ENCODE data around the gene ABCA2.
A peak's percentile ranks its signal among the peaks of the same experiment; 100 is the strongest.
"Not testable (repeated sequence)": the region's sequence is repeated elsewhere in the genome, so short reads cannot be mapped to it uniquely, and the experiment has no call there.

Gene ABCA2

DNA sequence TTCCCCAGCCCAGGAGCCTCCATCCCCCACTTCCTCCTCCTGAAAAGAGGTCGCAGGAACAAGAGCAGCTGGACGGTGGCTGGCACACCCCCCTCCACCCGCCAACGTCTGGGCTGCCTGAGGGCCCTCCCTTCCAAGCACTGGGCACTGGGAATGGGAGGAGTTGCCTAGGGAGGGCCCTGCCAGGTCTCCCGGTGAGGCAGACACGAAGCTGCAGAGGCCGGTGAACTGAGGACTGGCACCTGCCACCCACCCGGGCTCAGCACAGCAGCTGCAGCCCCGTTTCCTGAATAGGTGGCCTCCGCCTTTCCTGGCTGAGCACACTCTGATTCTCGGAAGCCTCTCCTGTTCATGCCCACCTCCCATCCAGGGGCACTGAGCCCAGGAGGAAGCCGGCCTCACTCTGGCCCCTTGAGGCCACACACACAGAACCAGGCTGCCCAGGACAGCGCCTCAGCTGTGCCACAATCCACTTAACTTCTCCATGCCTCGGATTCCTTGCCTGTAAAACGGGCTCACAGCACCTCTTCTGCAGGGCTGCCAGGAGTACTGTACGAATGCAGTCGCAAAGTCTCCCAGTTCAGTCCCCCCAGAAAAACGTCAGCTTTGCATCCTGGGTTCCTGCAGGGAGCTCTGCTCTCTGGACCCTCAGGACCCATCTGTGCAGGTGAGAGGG is 16.6 kb upstream of the ABCA2 start:
- no peak for DNase-seq

GRCh38 chr9:137044037-137044436 is 16.0 kb upstream of the ABCA2 start:
- DNase-seq, result no peak

DNA sequence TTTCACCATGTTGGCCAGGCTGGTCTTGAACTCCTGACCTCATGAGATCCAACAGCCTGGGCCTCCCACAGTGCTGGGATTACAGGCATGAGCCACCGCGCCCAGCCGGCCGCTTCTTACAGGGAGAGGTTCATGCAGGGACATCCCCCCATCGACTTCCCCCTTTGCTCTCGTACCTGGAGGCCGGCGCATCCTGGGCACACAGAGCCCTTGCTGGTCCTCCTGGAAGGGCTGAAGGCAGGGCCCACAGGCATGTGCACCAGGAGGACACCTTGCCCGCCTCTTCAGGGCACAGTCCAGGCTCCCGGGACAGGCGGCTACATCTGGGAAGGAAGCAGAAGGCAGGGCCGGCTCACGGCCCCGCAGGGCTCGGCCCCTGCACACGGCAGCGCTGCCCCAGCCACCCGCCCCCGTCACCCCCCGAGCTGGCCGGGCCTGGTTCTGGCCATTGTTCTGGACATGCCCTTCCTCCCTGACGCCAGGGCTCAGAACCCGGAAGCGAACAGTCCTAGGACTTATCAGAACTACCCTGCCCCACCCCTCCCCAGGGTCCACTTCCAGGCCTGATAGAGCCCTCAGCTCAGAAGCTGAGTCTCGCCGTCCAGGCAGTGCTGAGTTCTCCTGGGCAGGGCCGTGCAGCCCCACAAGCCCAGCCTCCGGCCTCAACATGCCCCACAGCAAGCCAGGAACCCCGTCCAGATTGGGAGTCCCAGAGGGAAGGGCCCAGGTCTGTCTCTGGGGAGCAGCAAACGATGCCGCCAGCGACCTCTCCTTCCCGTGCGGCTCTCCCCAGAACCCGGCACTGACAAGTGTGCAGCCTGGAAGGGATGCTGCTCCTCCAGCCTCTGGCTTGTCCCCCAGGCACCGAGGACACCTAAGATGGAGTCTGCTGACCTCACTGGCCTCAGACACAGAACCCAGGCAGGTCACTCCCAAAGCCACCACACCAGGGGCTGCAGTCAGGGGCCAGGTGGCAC is 15.0 kb upstream of the ABCA2 start:
- DNase-seq, result no peak

GRCh38 chr9:137041124-137041523 is 13.1 kb upstream of the ABCA2 start:
- DNase-seq, result no peak

- no peak for DNase-seq
Observed at GRCh38 chr9:137040568-137040967, 12.5 kb upstream of the ABCA2 start.

DNA sequence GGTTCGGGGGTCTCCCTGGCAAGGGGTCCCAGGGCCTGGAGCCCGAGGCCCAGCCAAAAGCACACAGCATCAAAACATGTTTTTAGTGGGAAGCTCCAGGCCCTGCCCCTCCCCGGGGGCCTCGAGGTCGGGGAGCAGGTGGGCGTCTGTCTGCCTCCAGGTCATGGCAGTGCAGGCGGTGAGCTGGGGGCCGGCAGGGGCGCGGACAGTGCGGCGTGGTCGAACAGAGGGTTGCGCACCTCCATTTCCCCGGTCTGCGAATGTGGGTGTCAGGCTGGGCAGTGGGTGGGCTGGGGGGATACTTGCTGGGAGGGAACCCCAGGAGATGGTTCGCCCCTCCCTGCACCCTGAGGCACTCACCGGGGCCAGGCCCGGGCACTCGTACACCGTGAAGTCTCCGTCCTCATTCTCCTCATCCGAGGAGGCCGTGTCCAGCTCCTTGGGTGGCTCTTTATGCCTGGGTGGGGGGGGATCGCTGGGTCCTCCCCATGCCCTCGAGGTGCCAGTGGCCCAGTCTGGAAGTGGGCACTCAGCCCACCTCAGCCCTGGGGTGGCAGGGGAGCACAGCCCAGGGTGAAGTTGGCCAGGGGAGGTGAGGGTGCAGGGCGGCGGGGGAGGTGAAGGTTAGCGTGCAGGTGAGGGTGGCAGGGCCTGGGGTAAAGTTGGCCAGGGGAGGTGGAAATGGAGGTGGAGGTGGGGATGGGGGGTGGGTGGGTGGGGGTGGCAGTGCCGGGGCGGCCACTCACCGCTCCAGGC is 11.8 kb upstream of the ABCA2 start:
- DNase-seq, result no peak

GRCh38 chr9:137038916-137039315 is 10.9 kb upstream of the ABCA2 start:
- DNase-seq, result no peak

DNA sequence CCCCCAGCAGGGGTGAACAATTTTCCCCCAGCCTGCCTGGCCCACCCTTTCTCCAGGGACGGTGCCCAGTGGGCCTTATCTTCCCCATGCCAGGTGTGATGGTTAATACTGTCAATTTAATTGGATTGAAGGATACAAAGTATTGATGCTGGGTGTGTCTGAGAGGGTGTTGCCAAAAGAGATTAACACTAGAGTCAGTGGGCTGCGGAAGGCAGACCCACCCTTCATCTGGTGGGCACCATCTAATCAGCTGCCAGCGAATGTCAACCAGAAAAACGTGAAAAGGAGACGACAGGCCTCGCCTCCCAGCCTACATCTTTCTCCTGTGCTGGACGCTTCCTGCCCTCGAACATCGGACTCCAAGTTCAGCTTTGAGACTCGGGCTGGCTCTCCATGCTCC is 9.4 kb upstream of the ABCA2 start:
- DNase-seq, result no peak

DNA sequence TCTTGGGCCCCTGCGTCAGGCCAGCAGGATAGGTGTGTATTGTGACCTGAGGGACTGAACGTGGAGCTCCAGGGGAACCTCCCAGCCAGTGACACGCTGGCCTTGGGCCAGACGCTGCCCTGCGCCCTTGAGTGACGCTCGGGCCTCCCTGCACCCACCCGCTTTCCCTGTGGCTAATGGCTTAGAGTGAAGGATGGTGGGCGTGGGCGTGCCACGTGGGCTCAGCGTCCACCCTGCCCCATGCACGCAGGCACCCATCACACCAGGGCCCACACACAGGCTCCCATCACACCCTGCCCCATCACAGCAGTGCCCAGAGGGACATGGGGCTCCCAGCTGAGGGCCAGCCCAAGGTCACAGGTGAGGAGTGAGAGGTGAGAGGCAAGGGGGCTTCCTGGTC is 9.0 kb upstream of the ABCA2 start:
- no peak for DNase-seq

GRCh38 chr9:137035937-137036336 is 7.9 kb upstream of the ABCA2 start:
- no peak for DNase-seq

- no peak for DNase-seq
Observed at GRCh38 chr9:137035507-137035834, 7.4 kb upstream of the ABCA2 start.

DNA sequence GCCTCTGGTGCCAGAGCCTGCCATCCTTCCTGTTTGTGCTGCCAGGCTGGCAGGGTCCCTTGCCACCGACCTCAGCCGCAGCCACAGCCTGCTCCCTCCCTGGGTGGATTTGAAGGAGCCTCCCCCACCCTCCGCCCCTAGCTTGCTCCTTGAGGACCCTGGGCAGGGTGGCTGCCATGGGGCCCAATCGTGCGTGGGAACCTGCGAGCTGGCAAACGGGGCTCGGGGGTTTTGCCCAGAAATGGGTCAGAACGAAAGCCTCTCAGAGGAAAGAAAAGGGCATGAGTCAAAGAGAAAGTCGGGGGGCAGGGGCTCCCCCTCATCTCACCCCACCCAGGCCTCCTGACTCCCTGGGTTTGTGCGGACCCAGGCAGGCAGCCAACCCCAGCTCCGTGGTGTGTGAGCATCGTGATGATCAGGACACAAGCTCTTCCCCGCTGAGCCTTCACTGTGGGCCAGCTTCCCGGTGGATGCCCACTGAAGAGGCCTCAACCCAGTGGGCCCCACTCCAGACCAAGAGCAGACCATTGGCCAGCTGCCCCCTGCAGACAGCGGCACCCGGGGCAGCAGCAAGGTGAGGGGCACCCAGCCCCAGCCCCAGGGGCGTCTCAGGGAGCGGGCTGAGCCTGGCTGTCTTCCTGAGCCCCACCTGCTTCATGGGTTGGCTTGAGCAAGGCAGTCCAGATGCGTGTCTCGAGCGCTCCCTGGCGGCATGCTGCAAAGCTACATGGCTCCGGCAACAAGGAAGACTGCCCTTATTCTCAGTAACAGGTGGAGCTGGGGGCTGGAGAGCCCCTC is 6.9 kb upstream of the ABCA2 start:
- DNase-seq, result peak; percentile 81

GRCh38 chr9:137034039-137034708 is 6.1 kb upstream of the ABCA2 start:
- no peak for DNase-seq

DNA sequence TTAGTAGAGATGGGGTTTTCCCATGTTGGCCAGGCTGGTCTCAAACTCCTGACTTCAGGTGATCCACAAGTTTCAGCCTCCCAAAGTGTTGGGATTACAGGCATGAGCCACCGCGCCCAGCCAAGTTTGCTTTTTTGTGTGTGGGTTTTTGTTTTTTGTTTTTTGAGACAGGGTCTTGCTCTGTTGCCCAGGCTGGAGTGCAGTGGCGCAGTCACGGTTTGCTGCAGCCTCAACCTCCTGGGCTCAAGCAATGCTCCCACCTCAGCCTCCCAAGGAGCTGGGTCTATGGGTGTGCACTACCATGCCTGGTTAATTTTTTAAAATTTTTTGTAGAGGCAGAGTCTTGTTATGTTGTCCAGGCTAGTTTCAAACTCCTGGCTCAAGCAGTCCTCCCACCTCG is 5.4 kb upstream of the ABCA2 start:
- DNase-seq, result not testable (repeated sequence)

DNA sequence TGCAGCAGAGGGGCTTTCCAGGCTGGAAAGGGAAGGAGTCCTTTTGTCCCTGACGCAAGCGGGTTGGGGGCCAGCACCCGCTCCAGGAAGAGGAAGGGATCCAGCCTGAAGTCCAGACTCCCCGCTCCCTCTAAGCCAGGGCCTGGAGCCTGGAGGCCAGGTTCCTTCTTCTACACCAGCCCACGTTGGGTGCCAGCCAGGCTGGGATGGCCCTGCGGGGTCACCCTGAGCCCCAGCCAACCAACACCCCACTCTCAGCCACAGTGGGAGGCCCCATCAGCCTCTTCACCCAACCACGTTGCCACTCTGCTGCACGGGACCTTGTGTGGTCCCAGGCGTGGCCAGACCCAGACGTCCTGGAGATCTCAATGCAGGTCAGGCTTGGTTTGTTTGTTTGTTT is 4.8 kb upstream of the ABCA2 start:
- peak; percentile 35 for DNase-seq

GRCh38 chr9:137031904-137032640 is 4.0 kb upstream of the ABCA2 start, which contains the start of gene FUT7:
Gene FUT7 (minus strand): TSS chr9:137032088. CDS start chr9:137031991, 97 bp downstream.
- peak; percentile 35 for DNase-seq

DNA sequence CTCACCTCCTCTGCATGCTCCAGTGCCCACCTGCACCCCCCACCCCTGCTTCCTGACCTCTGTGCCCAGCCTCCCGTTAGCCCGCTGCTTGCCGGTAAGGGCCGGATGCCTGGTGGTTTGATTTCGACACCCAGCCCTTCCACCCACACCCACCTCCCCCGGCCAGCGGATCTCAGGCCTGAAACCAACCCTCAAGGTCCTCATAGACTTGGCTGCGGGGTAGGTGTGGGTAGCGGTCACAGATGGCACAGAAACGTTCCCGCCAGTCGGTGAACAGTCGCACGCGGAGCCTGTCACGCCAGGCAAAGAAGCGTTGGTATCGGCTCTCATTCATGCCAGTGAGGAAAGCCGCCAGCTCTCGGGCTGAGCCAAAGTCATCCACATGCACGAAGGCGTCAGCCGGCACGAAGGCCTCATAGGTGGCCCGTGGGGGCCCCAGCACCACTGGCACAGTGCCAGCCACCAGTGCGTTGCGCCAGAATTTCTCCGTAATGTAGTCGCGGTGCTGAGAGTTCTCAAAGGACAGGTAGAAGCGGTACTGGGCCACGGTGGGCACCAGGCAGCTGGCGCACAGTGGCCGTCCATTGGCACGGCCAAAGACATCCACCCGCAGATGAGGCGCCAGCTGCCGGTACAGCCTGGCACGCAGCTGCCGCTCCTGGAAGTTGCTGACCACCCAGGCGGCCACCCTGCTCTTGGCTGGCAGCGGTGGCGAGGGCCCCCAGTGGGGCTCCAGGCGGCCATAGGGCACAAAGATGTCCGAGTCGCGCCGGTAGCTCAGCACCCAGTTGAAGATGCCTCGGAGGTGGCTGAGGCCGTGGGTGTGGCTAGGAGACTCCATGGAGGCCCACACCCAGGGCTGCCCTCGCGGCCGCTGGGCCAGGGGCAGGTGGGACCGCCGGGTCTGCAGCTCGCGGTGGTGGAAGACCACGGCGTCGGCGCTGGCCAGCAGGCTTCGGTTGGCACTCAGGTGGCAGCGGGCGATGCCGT is 2.8 kb upstream of the ABCA2 start:
- DNase-seq, result no peak

DNA sequence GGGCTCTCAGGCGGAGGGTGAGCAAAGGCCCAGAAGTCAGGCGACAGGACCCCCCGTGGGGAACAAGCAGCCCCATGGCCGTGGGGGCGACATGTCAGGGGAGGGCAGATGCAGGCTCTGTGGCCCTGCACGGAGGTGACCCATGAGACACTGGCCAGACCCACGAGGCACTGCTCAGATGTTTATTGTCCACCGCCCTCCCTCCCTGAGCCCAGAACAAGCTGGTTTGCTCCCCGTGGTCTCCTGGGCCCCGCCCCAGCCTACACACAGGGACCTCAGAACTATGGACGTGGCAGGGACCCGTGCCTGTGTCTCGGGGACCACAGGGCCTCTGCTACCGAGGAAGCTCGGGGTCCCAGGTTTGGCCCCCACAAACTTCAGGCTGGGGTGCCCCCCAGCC is 2.0 kb upstream of the ABCA2 start:
- DNase-seq, result no peak

GRCh38 chr9:137029058-137029936 is 1.3 kb upstream of the ABCA2 start:
- peak; percentile 56 for DNase-seq

Data from central memory CD4-positive, alpha-beta T cell (primary cell).